A673 (cell line): ENCODE results near the gene CAB39.

Source experiments
- CTCF ChIP-seq: fragments of 300-800, 200-600 bp; sonication (generic); conservative IDR thresholded peaks from 2 replicates; pipeline ENCODE4 v1.5.1; 2017; ENCODE audit warnings: low read depth, mild to moderate bottlenecking, antibody characterized with exemption, low read length, moderate library complexity, mixed read lengths
- EZH2 ChIP-seq: fragments of 200-600 bp; sonication (generic); IDR thresholded peaks from 2 replicates; pipeline ENCODE4 v1.6.1; 2017; ENCODE audit warnings: borderline replicate concordance, low read depth, mild to moderate bottlenecking, mixed read lengths, antibody characterized with exemption, low read length; ENCODE audit not compliant: poor library complexity, severe bottlenecking

GRCh38 chr2:230669386-230669950, 43.2 kb upstream of the CAB39 start:
- no peak for TF ChIP-seq CTCF
- TF ChIP-seq EZH2, result no peak
